Fibroblast of mammary gland (primary cell): Measurements from ENCODE around the gene HK3.

ENCODE experiments used
- DNase-seq: peaks from one replicate; pipeline ENCODE4 v3.0.0-alpha.2; 2010; ENCODE audit warnings: low read depth
- H3K4me3 ChIP-seq: 2 replicates; pipeline ENCODE4 v1.5.1; 2011; ENCODE audit warnings: low read depth, mild to moderate bottlenecking, low read length, moderate library complexity; ENCODE audit not compliant: control insufficient read depth
- CTCF ChIP-seq: conservative IDR thresholded peaks from 2 replicates; pipeline ENCODE4 v1.5.1; 2011; ENCODE audit warnings: low read depth, low read length, inconsistent platforms; ENCODE audit not compliant: control insufficient read depth, insufficient read depth

The HK3 gene

DNA sequence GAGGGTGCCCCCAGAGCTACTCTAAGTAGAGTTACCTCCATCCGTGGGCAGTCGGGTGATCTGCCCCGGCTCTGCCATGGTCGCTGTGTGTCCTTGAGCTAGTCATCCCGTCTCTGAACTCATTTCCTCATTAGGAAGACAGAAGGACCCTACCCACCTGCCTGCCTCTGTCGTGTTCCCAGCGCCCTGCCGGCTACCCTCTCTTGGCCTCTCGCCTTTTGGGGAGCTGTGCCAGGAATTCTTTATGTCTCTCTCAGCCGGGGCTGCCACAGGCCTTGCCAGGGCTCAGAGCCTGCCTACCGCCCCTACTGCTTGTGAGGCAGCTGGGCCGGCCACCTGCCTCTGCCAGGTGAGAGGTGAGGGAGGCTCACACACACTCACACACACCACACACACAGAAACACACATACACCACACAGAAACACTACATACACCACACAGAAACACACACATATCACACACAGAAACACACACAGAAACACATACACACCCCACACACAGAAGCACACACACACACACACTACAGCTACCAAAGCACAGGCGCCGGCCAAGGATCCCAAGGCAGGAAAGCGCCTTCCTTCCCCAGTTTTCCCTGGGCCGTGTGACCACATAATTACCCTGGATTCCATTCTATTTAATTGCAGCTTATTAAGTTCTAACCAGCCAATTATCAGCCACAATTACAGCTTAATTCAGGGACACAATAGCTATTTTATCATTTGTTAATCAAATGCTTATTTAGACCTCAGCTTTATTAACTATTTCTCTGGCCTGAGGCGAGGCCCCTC is 47.1 kb downstream of the HK3 start:
- no peak overlapping the region for H3K4me3 ChIP-seq
- no peak for DNase-seq
- no peak for TF ChIP-seq CTCF

DNA sequence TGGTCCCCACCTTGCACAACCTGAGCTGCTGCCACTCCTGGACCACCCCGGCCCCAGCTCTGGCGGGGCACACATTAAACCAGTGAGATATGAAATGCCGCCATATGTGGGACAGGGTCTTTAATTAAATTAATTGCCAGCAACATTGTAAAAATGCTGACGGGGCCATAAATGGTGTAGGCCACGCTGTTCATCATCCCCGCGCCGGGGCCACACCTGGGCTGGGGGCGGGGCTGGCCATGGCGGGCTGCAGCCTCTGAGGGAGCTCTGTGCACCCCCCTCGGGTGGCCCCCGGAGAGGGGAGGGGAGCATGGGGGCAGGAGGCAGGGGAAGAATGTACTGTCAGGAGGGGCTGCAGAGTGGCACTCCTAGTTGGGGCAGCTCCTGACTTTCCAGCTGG is 47.8 kb downstream of the HK3 start:
- TF ChIP-seq CTCF = no peak
- DNase-seq = no peak
- no peak overlapping the region for H3K4me3 ChIP-seq

GRCh38 chr5:176850371-176851245 is 48.5 kb downstream of the HK3 start:
- no peak for DNase-seq
- TF ChIP-seq CTCF = no peak

GRCh38 chr5:176849611-176850227 is 49.4 kb downstream of the HK3 start:
- TF ChIP-seq CTCF = no peak
- DNase-seq = no peak

More at GRCh38 chr5:176850371-176851245, 48.5 kb downstream of the HK3 start:
- H3K4me3 ChIP-seq = no peak overlapping the region

DNA sequence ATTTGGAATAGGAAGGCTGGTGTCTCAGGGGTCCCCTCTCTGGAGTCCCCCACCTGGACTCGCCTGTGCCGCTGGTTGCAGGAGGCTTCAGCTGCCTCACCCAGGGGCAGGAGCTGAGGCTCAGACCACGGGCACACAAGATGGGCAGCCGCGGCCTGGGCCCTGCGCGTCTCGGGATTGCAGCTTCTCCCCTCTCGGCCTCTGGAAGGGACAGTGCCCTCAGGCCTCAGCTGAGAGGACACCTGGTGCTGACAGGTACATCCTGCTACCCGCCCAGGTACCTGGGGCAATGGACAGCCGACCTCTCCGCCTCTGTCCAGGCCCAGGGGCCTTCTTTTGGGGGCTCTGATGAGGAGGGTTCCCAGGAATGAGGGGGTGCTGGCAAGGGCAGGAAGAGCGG is 50.5 kb downstream of the HK3 start:
- no peak for TF ChIP-seq CTCF
- no peak overlapping the region for H3K4me3 ChIP-seq
- DNase-seq = no peak

More at GRCh38 chr5:176849611-176850227, 49.4 kb downstream of the HK3 start:
- no peak overlapping the region for H3K4me3 ChIP-seq

DNA sequence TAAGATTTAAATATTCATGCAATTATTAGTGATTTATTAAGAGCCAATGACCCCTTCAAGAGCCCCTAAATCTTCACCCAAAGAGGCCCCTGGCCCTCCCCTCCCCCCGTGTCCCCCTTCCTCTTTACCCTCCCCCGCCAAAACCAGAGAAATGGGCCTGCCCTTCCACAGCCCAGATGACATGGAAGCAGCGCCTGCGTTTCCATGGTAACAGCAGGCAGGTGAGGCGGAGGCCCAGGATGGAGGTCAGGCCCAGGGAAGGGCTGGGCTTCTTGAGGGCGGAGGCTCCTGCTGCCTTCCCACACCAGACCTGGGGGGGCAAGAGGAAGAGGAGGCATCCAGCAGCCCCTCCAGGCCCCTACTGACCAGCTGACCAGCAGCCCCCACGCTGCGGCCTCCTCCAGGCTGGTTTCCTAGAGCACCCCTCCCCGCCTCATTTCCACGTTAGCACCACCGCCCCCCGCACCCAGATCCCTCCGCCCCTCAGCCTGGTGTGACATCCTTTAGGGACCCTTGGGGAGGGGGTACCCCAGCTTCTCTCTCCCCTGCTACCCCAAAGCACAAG is 51.3 kb downstream of the HK3 start:
- no peak overlapping the region for H3K4me3 ChIP-seq
- no peak for TF ChIP-seq CTCF
- DNase-seq = no peak
